H1 (cell line): ENCODE results near the gene DRG1. TPM values are rescaled to one million over a fixed set of nuclear protein-coding genes. Genes with fewer than 3 reads are reported as not detected.

Source experiments
- CTCF ChIA-PET: fragments of 300-600 bp; sonication (Branson Sonifier 250); formaldehyde crosslinking; loops from one replicate; lab custom pipeline; 2021; ENCODE audit not compliant: partially characterized antibody; lab: Charles Lee
- POLR2A ChIA-PET: fragments of 300-600 bp; sonication (Branson Sonifier 250); formaldehyde crosslinking; loops from one replicate; lab custom pipeline; 2021; ENCODE audit warnings: inconsistent platforms; ENCODE audit not compliant: partially characterized antibody; lab: Charles Lee
- DNase-seq, 2 experiments: peaks; one replicate each; pipeline versions ENCODE4 v3.0.0 to v3.0.0-alpha.2; 2010 to 2022; ENCODE audit warnings: low spot score in 2 of 2, low read depth in 1 of 2, mixed read lengths in 1 of 2
- FAIRE-seq: peaks from 2 replicates; lab custom pipeline; 2011; peaks lifted over from hg19 to GRCh38; lab: Jason Lieb, UNC
- H2AFZ ChIP-seq: 2 replicates; pipeline ENCODE4 v1.8.1; 2012; ENCODE audit warnings: low read length, inconsistent platforms
- H2AK5ac ChIP-seq: 2 replicates; pipeline ENCODE4 v1.6.1; 2013; ENCODE audit warnings: low read depth, low read length
- H2BK120ac ChIP-seq: replicated peaks from 2 replicates; pipeline ENCODE3; 2013; ENCODE audit warnings: low read depth, low read length, inconsistent platforms
- H2BK12ac ChIP-seq: 2 replicates; pipeline ENCODE4 v1.6.1; 2013; ENCODE audit warnings: low read depth, low read length
- H2BK15ac ChIP-seq: 2 replicates; pipeline ENCODE4 v1.6.1; 2013; ENCODE audit warnings: low read length
- H2BK20ac ChIP-seq: 2 replicates; pipeline ENCODE4 v1.6.1; 2013; ENCODE audit warnings: low read length
- H2BK5ac ChIP-seq: 2 replicates; pipeline ENCODE4 v1.6.1; 2013; ENCODE audit warnings: low read depth, low read length
- H3K14ac ChIP-seq: 2 replicates; pipeline ENCODE4 v1.6.1; 2013; ENCODE audit warnings: inconsistent platforms; ENCODE audit not compliant: insufficient read length
- H3K18ac ChIP-seq: 2 replicates; pipeline ENCODE4 v1.6.1; 2013; ENCODE audit warnings: low read length; ENCODE audit errors: extremely low read depth
- H3K23ac ChIP-seq: 2 replicates; pipeline ENCODE4 v1.6.1; 2013; ENCODE audit warnings: inconsistent platforms; ENCODE audit not compliant: insufficient read length
- H3K23me2 ChIP-seq: 2 replicates; pipeline ENCODE4 v1.6.1; 2013; ENCODE audit warnings: low read depth, low read length
- H3K27ac ChIP-seq: 2 replicates; pipeline ENCODE4 v1.6.1; 2011; ENCODE audit warnings: low read depth, low read length, inconsistent platforms
- H3K27me3 ChIP-seq, 4 experiments: replicated peaks in 1 of 4; 1 replicate in 1 of 4; 2 replicates in 3 of 4; pipeline versions ENCODE4 v1.6.1 to v1.8.1; 2011 to 2013; ENCODE audit warnings: low read length in 3 of 4, mild to moderate bottlenecking in 3 of 4, inconsistent platforms in 2 of 4, mixed read lengths in 2 of 4, moderate library complexity in 1 of 4; ENCODE audit not compliant: control insufficient read depth in 3 of 4, insufficient read depth in 3 of 4; ENCODE audit errors: extremely low read depth in 1 of 4
- H3K36me3 ChIP-seq, 4 experiments: 2 replicates each; pipeline versions ENCODE4 v1.6.1 to v1.8.1; 2011 to 2013; ENCODE audit warnings: mild to moderate bottlenecking in 4 of 4, low read length in 3 of 4, moderate library complexity in 2 of 4, control low read depth in 1 of 4, inconsistent platforms in 1 of 4; ENCODE audit not compliant: insufficient read depth in 4 of 4, control insufficient read depth in 2 of 4
- H3K4ac ChIP-seq: replicated peaks from 2 replicates; pipeline ENCODE3; 2013; ENCODE audit warnings: low read length, low read depth, mixed read lengths, inconsistent platforms; ENCODE audit not compliant: insufficient read length
- H3K4me1 ChIP-seq, 4 experiments: replicated peaks in 1 of 4; 1 replicate in 1 of 4; 2 replicates in 3 of 4; pipeline versions ENCODE4 v1.6.1 to v1.8.1; 2011 to 2013; ENCODE audit warnings: low read length in 3 of 4, inconsistent platforms in 2 of 4, mixed read lengths in 1 of 4; ENCODE audit not compliant: insufficient read depth in 4 of 4, control insufficient read depth in 3 of 4
- H3K4me2 ChIP-seq, 2 experiments: 2 replicates each; pipeline versions ENCODE4 v1.6.1 to v1.8.1; 2011 to 2013; ENCODE audit warnings: low read depth in 2 of 2, low read length in 2 of 2, control low read depth in 1 of 2, inconsistent platforms in 1 of 2, mild to moderate bottlenecking in 1 of 2; ENCODE audit not compliant: insufficient read depth in 1 of 2
- H3K4me3 ChIP-seq, 4 experiments: fragments of 200-600, 300-600 bp in 1 of 4; sonication (generic), shearing (Covaris generic), sonication (Bioruptor Twin) in 1 of 4; 2 replicates each; pipeline versions ENCODE4 v1.5.1 to v1.8.1; 2011 to 2016; ENCODE audit warnings: low read length in 4 of 4, low read depth in 3 of 4, control low read depth in 2 of 4, inconsistent platforms in 2 of 4, mild to moderate bottlenecking in 2 of 4, mixed read lengths in 1 of 4, moderate library complexity in 1 of 4; ENCODE audit not compliant: insufficient read depth in 2 of 4; ENCODE audit errors: extremely low read depth in 1 of 4
- H3K56ac ChIP-seq: replicated peaks from 2 replicates; pipeline ENCODE3; 2013; ENCODE audit warnings: low read depth, mild to moderate bottlenecking, mixed read lengths, low read length, inconsistent platforms; ENCODE audit not compliant: insufficient read length
- H3K79me1 ChIP-seq: 2 replicates; pipeline ENCODE4 v1.6.1; 2013; ENCODE audit warnings: low read depth, low read length, control low read depth
- H3K79me2 ChIP-seq, 2 experiments: 2 replicates each; pipeline versions ENCODE4 v1.6.1 to v1.8.1; 2012 to 2013; ENCODE audit warnings: low read length in 2 of 2, mild to moderate bottlenecking in 2 of 2, inconsistent platforms in 1 of 2; ENCODE audit not compliant: insufficient read depth in 2 of 2, control insufficient read depth in 1 of 2
- H3K9ac ChIP-seq, 4 experiments: replicated peaks in 1 of 4; 1 replicate in 1 of 4; 2 replicates in 3 of 4; pipeline versions ENCODE4 v1.6.1 to v1.8.1; 2011 to 2013; ENCODE audit warnings: low read depth in 3 of 4, low read length in 3 of 4, control low read depth in 2 of 4, mild to moderate bottlenecking in 2 of 4, moderate library complexity in 2 of 4, inconsistent platforms in 1 of 4; ENCODE audit errors: extremely low read depth in 1 of 4
- H3K9me3 ChIP-seq, 2 experiments: 2 replicates each; pipeline versions ENCODE4 v1.6.1 to v1.8.1; 2012 to 2013; ENCODE audit warnings: mild to moderate bottlenecking in 2 of 2, moderate library complexity in 2 of 2, control low read depth in 1 of 2, inconsistent platforms in 1 of 2, low read depth in 1 of 2, low read length in 1 of 2, mixed read lengths in 1 of 2; ENCODE audit not compliant: insufficient read depth in 2 of 2
- H4K20me1 ChIP-seq, 2 experiments: replicated peaks in 1 of 2; 2 replicates each; pipeline versions ENCODE3 to v1.8.1; 2011 to 2013; ENCODE audit warnings: inconsistent platforms in 2 of 2, low read length in 2 of 2, mild to moderate bottlenecking in 1 of 2; ENCODE audit not compliant: insufficient read depth in 2 of 2, control insufficient read depth in 1 of 2
- H4K5ac ChIP-seq: 2 replicates; pipeline ENCODE4 v1.6.1; 2013; ENCODE audit warnings: low read length, low read depth, mixed read lengths, inconsistent platforms; ENCODE audit not compliant: insufficient read length
- H4K8ac ChIP-seq: 2 replicates; pipeline ENCODE4 v1.8.0; 2013; ENCODE audit warnings: mild to moderate bottlenecking, moderate library complexity, low read length, inconsistent platforms; ENCODE audit not compliant: insufficient read depth; ENCODE audit errors: extremely low read depth
- H4K91ac ChIP-seq: replicated peaks from 2 replicates; pipeline ENCODE3; 2013; ENCODE audit warnings: low read length, mixed read lengths, inconsistent platforms; ENCODE audit not compliant: insufficient read length
- CHD2 ChIP-seq: IDR thresholded peaks from 2 replicates; pipeline ENCODE4 v1.6.1; 2012; ENCODE audit warnings: low read length, improper control_type of control experiment
- HDAC2 ChIP-seq, 2 experiments: fragments of 300-600 bp in 1 of 2; sonication (generic) in 1 of 2; IDR thresholded peaks; 2 replicates each; pipeline ENCODE4 v1.6.1; 2011 to 2012; ENCODE audit warnings: low read depth in 2 of 2, low read length in 2 of 2, mild to moderate bottlenecking in 2 of 2, moderate library complexity in 2 of 2, borderline replicate concordance in 1 of 2, inconsistent platforms in 1 of 2
- WGBS, 2 experiments: shearing (Covaris generic) in 1 of 2; methylation state at CpG; one replicate each; pipeline versions ENCODE4 v1.1.6 to v1.1.7; 2013 to 2015; ENCODE audit warnings: low lambda C conversion rate in 2 of 2, mixed read lengths in 2 of 2, inconsistent platforms in 1 of 2, low coverage in 1 of 2, missing lambda C conversion rate in 1 of 2; ENCODE audit not compliant: insufficient replicate concordance in 2 of 2, insufficient coverage in 1 of 2, insufficient read length in 1 of 2; ENCODE audit errors: extremely low coverage in 1 of 2, missing lambda C conversion rate in 1 of 2; 5-methylcytosine and 5-hydroxymethylcytosine counted together
- polyA plus RNA-seq, 7 experiments: library from polyadenylated mRNA; depleted of rRNA in 3 of 7; stranded (reverse) in 5 of 7; unstranded in 2 of 7; fragments of >200 nt in 5 of 7; fragments of 200-250 nt in 2 of 7; gene quantifications; 1 replicate in 5 of 7; 2 replicates in 1 of 7; 4 replicates in 1 of 7; pipeline versions ENCODE4 v1.2.1 to v1.2.3, GENCODE V29; 2011 to 2013; ENCODE audit warnings: missing spikeins in 2 of 7, mixed read lengths in 2 of 7
- total RNA-seq: library from RNA; stranded (reverse); fragmentation: NEBNext Ultra II Directional; extraction: Animal tissue kit (Norgen Biotek cat#: 25700); gene quantifications from 2 replicates; pipeline ENCODE4 v1.2.1, GENCODE V29; 2021

Gene DRG1
- total and polyA plus RNA-seq, 2 of the 8 experiments (the other 6 are each of a cell fraction or from before 2014, with no cell fraction given), result 45.3 to 81.9 TPM

- peaks cover 10 to 29% of the 10 kb centered on the region in 2 experiments for H3K79me2 ChIP-seq
Observed at GRCh38 chr22:31400023-31400397, 606 bp downstream of the DRG1 start.

More at GRCh38 chr22:31400023-31400397, 606 bp downstream of the DRG1 start:
- Histone ChIP-seq H4K5ac (no peak overlapping the region), H2BK120ac (no peak overlapping the region), H3K4me3 (peak overlapping the region; percentile 62 to 96 (median 90)), H3K36me3 (peaks cover 9 to 22% (median 10%) of the 10 kb centered on the region in 4 experiments; a peak in 5 of 8 replicates), H3K56ac (no peak overlapping the region), H3K23me2 (peaks cover 9% of the 10 kb centered on the region), H3K4me2 (peak overlapping the region; percentile 76 to 77), H3K27me3 (no peaks in the 10 kb centered on the region), H2BK12ac (peak overlapping the region; percentile 2; the same call in 1 of the 2 replicates), H2BK5ac (peak overlapping the region; percentile 45), H4K8ac (peak overlapping the region; percentile 87; the same call in 1 of the 2 replicates), H3K4ac (no peak overlapping the region), H3K23ac (no peak overlapping the region), H4K20me1 (no peaks in the 10 kb centered on the region), H3K18ac (no peak overlapping the region), H3K14ac (no peak overlapping the region), H4K91ac (no peak overlapping the region), H3K9ac (peak overlapping the region; percentile 83 to 96 (median 92)), H3K79me1 (no peaks in the 10 kb centered on the region), H3K9me3 (no peaks in the 10 kb centered on the region), H3K4me1 (peaks cover 0 to 2% (median 0%) of the 10 kb centered on the region in 4 experiments; a peak in 1 of 7 replicates), H2BK15ac (no peak overlapping the region), H3K27ac (peak overlapping the region; percentile 61), H2AFZ (0 out of 2 replicates have a peak overlapping the region, but pooled peaks have one; percentile 80), H2BK20ac (no peak overlapping the region), H2AK5ac (peak overlapping the region; percentile 54; the same call in 1 of the 2 replicates)
- FAIRE-seq, result no peak
- POLR2A ChIA-PET, result interaction anchor here (0.9 to 6.5 kb wide), 6 partner anchors 8 to 63 kb away, joined by 3 to 50 read pairs (median 6); partner anchors contain the start of gene PATZ1
- CTCF ChIA-PET, result no interaction called here
- 17% methylated on average over 11 of the region's 11 CpGs; no CpG with 5 or more reads in 1 of the 2 experiments for WGBS, 2 experiments
- TF ChIP-seq CHD2 (no peak), HDAC2 (IDR thresholded peaks at IDR 0.05; ENCODE audit: borderline replicate concordance in 1 of 2, low read depth in 2 of 2, low read length in 2 of 2) (no peak)
- no peak for DNase-seq
